HG02763 (cell line): ENCODE measurements around the gene MME.

Experiments used
- ATAC-seq: cut with Tn5 transposase; IDR thresholded peaks from one replicate; pipeline ENCODE4 v1.9.1; 2021; ENCODE audit warnings: mild to moderate bottlenecking, moderate library complexity; ENCODE audit not compliant: unreplicated experiment

The MME gene

DNA sequence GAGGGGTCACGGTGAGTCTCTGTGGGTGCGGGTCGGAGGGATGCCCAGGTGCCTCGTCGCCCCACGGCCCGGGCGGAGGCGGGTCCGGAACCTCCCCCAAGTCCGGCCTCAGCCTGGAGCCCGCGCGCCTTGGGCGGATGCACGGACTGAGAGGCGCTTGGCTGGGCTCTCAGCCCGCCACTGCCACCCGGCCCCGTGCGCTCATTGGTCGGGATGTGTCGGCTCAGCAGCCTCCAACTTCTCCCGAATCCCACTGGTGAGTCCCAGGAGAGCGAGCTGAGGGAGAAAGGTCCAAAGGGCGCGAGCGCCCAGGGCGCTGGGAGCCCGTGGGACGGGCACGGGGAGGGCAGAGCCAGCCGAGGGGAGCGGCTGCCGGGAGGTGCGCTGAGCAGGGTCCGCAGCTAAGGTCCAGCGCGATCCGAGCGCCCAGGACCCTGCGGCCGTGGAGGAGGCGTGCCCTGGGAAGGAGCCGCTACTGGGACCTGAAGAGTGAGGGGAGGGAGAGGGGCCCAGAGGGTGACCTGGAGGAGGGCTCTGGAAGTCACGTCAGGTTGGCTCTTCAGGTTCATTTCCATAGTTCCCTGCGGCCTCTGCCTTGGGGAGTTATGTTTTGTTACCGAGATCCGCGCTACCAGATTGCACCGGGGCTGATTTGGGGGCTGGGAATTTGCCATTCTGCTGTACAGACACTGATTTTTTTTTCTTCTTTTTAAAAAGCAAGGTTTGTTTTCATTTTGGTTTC is at the start of gene MME:
TSS of gene MME (plus strand) at position 574 of the 742 bp plus-strand sequence. CDS start 3,849 bp downstream, outside the sequence.
- no peak for ATAC-seq

DNA sequence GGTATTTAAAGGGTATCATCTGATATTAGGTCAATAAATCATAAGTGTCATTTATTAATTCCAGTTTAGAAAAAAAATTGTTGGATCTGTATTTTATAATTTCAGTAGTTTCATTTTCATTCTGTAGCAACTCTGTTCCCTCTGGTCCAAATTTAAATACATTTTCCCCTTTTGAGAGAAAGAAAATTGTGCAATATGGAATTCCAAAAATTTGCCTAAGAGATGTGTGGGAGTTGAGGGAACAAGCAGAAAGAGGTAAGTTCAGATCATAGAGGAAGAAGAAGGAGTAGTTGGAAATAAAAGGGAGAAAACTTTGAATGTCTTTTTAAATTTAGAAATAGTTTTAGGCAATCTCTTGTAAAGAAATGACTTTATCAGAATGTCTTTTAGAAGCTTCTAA is 48.9 kb upstream of the MME start:
- ATAC-seq, result no peak

DNA sequence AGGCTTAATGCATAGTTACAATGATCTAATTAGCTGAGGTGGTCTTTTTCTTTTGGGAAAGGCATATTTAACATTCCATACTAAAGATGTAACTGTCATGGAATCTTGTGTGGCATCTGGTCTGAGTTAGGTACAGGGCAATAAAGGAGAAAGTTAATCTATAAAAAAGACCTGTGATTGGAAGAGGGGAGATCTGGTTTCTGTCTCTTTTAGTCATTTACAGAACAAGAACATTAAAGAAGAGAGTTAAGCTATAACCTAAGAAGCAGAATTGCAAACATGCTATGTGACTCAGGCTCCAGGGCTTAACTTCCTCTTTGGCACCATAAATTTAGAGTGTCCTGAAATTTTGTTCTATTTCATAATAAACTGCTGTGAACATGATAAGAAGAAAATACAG is 47.2 kb upstream of the MME start:
- ATAC-seq, result no peak

DNA sequence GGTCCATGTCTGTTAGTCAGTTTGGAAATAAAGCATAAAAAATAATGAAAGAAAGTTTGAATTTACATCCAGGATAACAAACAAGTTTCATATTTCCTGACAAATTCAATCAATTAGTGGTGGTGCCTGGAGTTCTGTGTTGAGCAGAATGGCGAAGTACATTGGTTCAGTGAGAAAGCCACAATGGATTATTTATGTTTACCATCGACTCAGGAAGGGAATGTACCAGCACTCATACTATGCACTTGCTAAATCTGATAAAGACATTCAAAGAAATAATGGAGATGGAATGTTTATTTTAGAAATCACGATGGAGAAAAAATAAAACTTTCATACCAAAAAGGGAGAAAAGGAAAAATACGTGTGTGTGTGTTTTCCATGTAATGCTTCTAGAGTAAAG is 45.3 kb upstream of the MME start:
- no peak for ATAC-seq

DNA sequence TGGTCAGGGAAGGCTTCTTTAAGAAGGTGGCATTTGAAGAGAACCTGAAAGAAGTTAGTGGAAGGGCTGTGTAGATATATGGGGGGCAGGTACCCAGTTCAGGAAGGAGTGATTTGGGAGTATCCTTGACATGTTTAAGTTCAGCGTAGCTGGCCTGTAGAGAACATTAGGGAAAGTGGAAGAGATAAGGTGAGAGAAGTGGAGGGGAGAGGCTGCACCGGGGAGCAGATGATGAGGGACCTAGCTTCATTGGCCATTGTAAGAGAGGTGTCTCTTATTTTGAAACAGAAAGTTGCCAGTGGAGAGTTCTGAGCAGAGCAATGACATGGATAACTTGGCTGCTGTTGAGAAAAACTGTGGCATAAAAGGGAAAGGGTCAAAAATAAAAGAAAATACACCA is 44.6 kb upstream of the MME start:
- ATAC-seq, result no peak

DNA sequence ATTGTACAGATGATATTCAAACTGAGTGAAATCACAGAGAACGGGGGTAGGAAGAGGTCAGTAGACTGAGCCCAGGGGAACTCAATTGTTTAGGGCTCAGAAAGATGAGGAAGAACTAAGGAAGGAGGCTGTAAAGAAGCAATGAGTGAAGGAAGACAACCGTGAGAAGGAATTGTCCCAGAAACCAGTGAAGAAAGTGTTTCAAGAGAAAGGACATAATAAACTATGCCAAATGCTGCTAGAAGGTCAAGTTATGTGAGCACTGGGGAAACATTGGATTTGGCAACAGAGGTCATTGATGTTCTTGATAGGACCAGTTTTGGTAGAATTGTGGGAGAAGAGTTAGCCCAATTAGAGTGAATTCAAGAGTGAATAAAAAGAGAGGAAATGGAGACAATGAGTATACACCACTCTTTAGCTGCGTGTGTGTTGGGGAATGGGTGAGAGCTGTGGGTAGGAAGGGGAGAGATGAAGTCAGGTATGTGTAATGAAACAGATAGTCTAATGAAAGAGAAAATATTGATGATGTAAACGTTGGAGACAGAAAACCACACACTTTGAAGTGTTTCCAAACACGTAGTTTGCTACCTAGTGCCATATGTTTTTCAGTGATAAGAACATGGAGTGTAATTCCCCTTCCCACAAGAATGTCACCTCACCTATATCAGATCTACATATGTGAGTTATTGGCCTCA is 42.5 kb upstream of the MME start:
- ATAC-seq, result no peak

DNA sequence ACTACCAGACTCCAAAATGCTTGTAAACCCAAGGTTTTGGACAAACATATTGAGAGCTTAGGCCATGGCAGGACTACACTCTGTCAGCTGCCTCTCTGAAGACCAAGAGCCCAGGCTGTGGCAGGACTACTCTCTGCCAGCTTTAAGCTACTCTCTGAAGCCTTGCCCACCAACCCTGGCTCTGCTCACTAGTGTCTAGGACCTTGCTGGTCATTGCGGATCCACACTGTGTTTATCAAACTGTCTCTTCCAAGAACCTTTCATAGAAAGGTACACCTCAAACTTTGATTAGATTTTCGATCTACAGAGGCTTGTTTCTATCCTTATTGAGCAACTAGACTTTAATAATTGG is 41.9 kb upstream of the MME start:
- no peak for ATAC-seq

DNA sequence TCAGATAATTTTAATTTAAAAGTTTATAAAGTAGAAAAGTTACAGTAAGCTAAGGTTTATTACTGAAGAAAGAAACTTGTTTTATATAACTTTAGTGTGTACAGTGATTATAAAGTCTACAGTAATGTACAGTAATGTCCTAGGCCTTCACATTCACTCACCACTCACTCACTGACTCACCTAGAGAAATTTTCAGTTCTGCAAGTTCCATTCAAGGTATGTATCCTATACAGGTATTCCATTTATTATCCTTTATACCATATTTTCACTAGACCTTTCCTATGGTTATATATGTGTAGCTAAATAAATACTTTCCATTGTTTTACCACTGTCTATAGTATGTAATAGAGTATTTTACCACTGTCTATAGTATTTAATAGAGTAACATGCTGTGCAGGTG is 33.2 kb upstream of the MME start:
- ATAC-seq, result no peak

DNA sequence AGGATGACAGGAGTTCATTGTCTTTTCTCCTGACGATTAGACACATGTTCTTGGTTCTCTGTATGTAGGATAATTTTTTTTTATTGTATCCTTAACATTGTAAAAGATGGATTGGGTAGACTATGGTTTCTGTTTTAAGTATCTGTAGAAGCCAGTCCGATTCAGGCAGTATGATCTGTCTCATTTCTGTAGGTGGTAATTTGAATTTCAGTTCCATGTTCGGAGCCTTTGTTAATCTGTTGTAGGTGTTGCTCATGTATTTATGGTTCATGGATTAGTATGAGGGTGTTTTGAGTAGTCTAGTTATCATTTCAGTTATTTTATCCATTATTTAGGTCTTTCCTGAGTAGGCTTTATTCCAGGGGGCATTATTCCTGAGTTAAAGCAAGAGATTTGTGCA is 32.4 kb upstream of the MME start:
- ATAC-seq, result no peak

DNA sequence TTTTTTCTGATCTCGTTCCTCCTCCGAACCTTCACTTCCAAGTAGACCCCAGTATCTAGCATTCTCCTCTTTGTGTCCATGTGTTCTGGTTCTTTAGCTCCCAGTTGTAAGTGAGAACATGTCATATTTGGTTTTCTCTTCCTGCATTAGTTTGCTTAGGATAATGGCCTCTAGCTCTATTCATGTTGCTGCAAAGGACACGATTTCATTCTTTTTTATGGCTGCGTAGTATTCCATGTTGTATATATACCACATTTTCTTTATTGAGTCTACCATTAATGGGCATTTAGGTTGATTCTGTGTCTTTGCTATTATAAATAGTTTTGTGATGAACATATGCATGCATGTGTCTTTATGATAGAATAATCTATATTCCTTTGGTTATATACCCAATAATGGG is 30.2 kb upstream of the MME start:
- no peak for ATAC-seq

DNA sequence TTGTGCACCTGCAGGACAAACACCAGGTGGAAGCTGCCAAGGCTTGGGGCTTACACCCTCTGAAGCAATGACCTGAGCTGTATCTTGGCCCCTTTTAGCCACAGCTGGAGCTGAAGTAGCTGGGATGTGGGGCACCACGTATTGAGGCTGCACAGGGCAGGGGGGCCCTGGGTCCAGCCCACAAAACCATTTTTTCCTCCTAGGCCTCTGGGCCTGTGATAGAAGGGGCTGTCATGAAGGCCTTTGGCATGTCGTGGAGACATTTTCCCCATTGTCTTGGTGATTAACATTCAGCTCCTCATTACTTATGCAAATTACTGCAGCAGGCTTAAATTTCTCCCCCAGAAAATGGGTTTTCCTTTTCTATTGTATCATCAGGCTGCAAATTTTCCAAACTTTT is 27.6 kb upstream of the MME start:
- no peak for ATAC-seq

DNA sequence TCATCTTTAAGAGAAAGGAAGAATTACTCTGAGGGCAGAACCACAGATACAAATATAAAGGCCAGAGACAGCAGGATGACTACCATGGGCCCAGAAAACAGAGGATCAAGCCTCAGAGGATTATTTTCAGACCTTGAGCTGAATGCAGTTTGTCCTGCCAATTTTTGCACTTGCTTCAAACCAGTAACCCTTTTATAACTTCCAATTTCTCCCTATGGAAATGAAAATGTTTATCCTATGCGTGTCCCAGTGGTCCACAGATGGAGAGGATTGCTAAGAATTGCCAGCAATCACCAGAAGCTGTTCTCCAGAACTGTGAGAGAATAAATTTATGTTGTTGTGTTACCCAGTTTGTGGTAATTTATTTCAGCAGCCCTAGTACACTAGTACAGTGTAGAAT is 26.4 kb upstream of the MME start:
- no peak for ATAC-seq

DNA sequence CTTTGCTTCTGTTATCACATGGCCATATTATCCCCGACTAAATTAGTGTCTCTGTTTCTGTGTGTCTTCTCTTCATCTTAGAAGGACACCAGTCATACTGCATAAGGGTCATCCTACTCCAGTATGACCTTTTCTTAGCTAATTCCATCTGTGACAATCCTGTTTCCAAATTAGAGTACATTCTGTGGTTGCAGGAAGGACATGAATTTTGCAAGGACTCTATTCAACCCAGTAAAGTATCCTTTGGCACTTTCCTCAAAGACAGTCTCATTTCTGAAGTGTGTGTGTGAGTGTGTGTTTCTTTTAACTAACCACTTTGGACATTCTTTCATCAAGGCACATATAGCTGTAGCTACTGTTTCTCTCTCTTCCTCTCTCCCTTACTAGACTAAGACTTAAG is 15.2 kb upstream of the MME start:
- ATAC-seq, result no peak

DNA sequence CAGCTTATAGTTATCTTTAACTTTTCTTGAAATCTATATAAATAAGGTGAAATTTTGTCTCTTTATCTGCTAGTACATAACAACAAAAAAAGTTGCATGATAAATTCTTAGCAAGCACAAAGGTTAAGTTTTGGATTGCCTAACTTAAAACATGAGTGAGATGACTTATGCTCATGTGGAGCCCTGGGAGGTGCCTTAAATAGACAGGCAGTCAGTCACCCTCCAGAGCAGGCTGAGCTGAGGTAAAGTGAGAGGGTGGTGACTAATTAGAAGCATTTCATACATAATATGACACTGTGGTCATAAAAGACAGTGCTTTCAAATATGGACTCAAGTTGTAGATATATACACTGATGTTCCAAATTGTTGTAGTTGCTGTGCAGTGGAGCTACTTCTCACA is 14.6 kb upstream of the MME start:
- ATAC-seq, result no peak

DNA sequence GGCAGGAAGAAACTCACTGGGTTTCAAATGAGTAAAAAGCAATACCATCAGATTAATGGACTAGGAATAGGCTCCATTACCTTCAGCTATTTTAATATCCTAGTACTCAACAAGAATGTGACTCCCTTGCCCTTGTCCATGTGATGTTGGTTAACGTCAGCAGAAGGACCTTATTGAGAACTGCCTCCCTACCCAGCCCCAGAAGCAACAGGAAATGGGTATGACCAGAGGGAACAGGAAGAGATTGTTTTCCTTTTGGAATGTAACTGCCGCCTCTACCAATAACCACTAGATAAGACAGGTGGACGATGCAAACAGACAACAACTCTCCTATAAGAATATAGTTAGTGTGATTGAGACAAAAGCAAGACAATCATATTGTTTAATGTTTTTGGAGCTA is 10.4 kb upstream of the MME start:
- ATAC-seq, result no peak

DNA sequence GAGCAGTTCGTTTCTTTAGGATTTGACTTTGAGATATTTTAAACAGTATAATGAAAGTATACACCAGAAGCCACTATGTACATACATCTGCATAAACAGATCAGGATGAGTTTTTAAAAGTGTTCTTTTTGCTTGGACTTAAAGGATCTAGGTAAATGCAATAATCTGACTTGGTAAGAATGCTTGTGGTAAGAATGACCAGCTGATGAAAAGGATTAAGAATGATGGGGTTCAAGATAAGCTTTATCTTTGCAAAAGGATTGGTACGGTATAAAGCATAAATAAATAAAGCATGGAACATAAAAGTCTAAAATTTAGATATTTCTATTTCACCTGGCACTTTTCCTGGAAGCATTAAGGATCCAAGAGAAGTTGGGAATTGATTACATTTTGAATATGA is 9.8 kb upstream of the MME start:
- ATAC-seq, result no peak

DNA sequence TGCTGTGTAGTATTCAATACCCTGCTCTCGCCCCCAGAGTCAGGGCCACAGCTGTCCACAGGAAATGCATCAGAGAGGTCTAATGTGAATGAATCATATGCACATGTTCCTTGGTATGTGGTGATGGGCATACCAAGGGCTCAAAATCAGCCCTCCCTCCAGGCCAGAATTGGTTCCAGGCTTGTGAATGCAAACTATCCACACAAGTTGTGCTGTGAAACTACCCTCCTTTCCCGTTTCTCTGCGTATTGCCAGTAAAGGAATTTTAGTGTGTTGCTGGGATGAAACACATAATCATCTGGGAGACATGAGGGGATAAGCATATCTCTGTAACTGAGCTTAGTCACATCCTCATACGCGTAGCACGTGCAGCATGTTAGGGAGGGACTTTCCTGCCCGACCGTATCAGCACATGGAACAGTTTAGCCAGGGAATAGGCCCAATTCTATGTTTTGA is 9.2 kb upstream of the MME start:
- ATAC-seq, result no peak

DNA sequence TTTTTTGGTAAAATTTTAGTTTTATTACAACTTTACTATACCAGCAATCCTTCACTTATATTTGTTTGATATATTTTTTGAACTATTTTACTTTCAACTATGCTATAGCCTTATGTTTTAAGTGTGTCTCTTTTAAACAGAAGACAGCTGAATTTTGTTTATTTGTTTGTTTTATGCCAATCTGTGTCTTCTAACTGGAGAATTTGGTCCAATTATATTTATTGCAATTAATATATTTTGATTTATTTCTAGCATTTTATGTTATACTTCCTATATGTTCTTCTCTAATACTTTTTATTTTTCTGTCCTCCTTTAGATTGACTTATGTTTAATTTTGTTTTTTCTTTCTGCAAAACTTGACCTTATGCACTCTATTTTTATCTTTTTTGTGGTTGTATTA is 4.9 kb upstream of the MME start:
- ATAC-seq, result no peak

DNA sequence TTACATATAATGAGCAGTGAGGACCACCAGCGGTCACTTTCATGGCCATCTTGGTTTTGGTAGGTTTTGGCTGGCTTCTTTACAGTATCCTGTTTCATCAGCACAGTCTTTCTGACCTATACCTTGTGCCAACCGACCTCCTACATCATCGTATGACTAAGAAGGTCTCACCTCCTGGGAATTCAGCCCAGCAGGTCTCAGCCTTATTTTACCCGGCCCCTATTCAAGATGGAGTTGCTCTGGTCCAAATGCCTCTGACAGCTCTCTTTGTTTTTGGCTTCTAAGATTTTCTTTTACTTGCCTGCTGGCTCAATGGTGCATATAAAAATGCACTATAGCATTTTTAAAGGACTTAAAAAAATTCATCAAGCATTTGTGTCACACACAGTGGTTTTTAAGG is 3.2 kb upstream of the MME start:
- no peak for ATAC-seq

DNA sequence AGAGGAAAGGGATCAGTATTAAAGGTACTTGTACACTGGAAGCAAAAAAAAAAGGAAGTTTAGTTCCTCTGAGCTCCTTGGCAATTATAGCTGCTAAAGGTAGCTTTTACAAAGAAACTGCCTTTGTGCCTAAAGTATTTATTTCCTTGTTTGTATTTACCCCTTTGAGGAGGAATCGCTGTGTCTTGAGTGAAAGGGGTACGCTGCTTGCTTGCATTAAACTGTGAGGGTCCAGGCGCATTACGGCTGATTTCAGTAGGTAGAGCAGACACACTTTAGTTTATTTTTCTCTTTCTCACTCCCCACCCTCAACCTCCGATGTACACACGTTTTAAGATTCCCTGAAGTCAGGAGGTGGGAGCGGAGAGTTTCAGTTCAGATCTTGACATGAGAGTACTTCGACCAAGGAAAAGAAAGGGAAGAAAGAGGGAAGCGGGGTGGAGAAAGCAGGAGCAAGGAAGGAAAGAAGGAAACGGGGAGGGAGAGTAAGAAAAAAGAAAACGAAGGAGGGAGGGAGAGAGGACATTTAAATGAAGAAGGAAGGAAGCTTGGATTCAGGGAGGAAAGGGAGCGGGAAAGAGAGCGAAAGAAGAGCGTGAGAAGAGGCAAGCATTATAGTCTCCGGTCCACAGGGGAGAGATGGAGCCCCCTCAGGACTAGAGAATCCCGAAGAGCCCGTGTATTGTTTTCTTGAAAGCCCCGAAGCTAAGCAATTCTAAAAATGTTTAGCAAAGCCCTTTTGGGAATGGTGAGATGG is 1.2 kb upstream of the MME start:
- no peak for ATAC-seq

DNA sequence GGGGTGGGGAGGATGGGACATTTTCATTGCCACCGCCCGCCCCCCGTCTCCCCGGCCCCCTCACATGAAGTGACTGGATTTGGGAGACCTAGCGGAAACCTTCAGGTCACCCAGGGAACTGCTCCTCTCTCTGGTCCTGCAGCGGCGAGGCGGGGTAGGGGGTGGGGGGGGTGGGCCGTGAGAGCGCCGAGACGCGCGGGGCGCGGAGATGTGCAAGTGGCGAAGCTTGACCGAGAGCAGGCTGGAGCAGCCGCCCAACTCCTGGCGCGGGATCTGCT is 712 bp upstream of the MME start:
- no peak for ATAC-seq

DNA sequence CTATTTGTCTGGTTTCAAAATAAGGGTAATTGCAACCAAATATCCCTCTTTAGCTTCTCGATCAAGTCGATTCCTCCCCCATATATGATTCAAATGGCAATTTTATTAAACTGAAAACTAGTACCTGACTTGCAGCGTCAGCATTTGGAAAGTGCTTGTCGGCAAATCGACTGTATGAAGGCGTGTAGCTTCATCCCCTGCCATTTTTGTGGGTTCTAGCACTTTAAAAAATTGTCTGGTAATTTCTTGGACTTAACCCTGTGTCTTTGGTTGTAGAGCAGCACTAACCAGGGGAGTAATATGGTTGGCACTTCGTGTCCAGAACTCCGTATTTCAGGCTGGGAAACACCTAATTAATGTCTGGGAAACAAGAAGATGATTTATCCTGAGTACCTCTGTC is 573 bp downstream of the MME start:
- no peak for ATAC-seq
